GM12874 (cell line): ENCODE data around the gene PPP2R2C.

Experiments used
- TF ChIP-seq, protein P1 (sequence below): IDR thresholded peaks from 2 replicates; pipeline ENCODE4 v1.5.1; 2011; ENCODE audit warnings: low read depth, mild to moderate bottlenecking, control low read depth, low read length, moderate library complexity; ENCODE audit not compliant: insufficient read depth

The PPP2R2C gene

DNA sequence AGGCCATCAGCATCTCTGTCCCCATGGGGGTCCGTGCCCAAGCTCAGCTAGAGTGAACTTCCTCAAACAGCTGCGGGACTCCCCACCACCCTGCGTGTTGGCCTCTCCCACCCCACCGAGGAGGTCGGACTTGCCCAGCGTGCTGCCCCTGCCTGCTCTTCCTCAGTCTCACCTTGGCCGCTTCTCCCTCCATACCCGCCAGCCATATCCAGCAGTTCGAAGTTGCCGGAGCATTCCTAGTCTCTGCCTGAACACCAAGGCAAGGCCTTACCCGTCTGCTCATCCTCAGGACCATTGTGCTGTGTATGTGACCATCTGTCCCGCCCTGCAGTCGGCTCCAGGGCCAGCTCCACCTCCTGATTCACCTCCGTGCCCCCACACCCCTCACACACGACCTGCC, 118.3 kb downstream of the PPP2R2C start:
- TF ChIP-seq, protein P1, sequence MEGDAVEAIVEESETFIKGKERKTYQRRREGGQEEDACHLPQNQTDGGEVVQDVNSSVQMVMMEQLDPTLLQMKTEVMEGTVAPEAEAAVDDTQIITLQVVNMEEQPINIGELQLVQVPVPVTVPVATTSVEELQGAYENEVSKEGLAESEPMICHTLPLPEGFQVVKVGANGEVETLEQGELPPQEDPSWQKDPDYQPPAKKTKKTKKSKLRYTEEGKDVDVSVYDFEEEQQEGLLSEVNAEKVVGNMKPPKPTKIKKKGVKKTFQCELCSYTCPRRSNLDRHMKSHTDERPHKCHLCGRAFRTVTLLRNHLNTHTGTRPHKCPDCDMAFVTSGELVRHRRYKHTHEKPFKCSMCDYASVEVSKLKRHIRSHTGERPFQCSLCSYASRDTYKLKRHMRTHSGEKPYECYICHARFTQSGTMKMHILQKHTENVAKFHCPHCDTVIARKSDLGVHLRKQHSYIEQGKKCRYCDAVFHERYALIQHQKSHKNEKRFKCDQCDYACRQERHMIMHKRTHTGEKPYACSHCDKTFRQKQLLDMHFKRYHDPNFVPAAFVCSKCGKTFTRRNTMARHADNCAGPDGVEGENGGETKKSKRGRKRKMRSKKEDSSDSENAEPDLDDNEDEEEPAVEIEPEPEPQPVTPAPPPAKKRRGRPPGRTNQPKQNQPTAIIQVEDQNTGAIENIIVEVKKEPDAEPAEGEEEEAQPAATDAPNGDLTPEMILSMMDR, result no peak

DNA sequence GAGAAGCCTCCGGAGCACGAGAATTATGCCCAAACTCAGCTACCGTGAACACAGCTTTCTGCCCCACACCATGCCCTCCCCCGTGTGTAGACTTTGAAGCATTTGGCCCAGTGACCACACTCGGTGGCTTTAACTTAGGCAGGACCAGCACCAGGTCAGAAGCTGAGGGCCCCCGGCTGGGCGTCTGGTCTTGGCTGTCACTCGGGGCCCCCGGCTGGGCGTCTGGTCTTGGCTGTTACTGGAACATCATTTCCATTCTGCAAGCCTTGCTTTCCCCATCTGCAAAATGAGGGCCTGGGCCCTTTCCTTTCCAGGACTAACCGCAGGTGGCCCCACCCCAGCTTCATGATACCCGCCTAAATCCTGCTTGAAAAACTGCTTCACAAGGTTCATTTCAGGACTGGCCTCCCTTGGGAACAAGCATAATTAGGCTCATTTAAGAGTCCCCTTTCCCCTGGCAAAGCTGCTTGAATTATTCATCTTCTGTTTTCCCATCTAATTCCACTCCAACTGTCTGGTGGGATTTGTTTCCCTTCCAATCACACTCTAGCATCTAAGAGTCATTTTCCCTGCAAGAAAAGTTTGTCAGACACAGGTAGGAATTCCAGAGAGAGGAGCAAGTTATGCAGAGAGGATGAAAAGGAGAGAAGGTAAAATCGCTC, 120.3 kb downstream of the PPP2R2C start:
- TF ChIP-seq, protein P1, result no peak

GRCh38 chr4:6351246-6352000, 121.0 kb downstream of the PPP2R2C start:
- TF ChIP-seq, protein P1, result no peak

GRCh38 chr4:6350646-6351045, 121.8 kb downstream of the PPP2R2C start:
- TF ChIP-seq, protein P1, result no peak

DNA sequence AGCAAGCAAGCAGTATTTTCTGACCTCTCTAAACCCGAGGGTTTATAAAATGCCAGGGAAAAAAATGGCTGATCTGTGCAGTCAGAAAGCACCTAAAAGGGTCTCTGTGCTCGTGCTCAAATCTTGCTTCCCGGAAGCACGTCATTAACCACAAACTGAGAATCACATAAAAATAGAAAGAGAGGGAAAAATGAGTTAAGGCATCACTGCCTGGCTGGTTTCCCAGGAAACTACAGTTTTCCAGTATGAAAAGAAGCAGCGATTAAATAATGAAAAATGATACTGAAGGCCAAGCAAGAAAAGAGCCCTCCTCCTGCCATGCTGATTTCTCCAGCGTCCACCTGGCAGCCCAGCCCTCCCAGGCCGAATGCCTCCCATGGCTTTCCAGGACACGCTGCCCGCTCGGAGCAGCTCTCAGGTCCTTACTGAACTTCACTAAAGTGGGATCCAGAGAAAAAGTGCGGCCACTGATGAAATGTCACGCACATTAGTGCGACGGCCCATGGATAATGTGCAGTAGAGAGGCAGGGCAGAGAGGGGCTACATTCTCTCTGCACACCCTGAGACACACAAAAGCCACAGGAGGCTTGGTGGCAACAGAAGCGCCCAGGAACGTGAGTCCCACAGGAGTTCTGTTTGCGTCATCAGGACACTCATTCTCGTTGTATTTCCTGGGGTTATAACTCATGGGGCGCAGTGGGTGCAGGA, 122.4 kb downstream of the PPP2R2C start:
- TF ChIP-seq, protein P1, result no peak

- TF ChIP-seq, protein P1, result no peak
These were observed 124.0 kb downstream of the PPP2R2C start for GRCh38 chr4:6348408-6348807.

GRCh38 chr4:6347511-6348045, 124.8 kb downstream of the PPP2R2C start:
- TF ChIP-seq, protein P1, result no peak
